ENCODE data around the gene GAS7.

GAS7 gene

GRCh38 chr17:9875441-9875840, 323.0 kb downstream of the GAS7 start:
- TF ChIP-seq GLIS3 (CRISPR knock-in tag; IDR thresholded peaks at IDR 0.05) (no peak), TOX (CRISPR knock-in tag; IDR thresholded peaks at IDR 0.05; ENCODE audit: borderline replicate concordance) (no peak), ZNF8 (CRISPR knock-in tag; IDR thresholded peaks at IDR 0.05) (no peak), CREB5 (CRISPR knock-in tag; IDR thresholded peaks at IDR 0.05; ENCODE audit: low read depth) (no peak), RARB (CRISPR knock-in tag; IDR thresholded peaks at IDR 0.05) (no peak)
- no peak for ATAC-seq

- no peak for TF ChIP-seq PPARA (CRISPR knock-in tag; IDR thresholded peaks at IDR 0.05; ENCODE audit: borderline replicate concordance)
- TF ChIP-seq TCF4 (CRISPR knock-in tag; IDR thresholded peaks at IDR 0.05; ENCODE audit: borderline replicate concordance): no peak
- TF ChIP-seq ZNF8 (CRISPR knock-in tag; IDR thresholded peaks at IDR 0.05): no peak
- no peak for TF ChIP-seq RARB (CRISPR knock-in tag; IDR thresholded peaks at IDR 0.05)
- TF ChIP-seq BACH2 (CRISPR knock-in tag; IDR thresholded peaks at IDR 0.05; ENCODE audit: borderline replicate concordance): no peak
- TF ChIP-seq GLIS3 (CRISPR knock-in tag; IDR thresholded peaks at IDR 0.05): no peak
- TF ChIP-seq OSR1 (CRISPR knock-in tag; IDR thresholded peaks at IDR 0.05): no peak
- TF ChIP-seq ZNF70 (CRISPR knock-in tag; IDR thresholded peaks at IDR 0.05): no peak
- no peak for TF ChIP-seq ZFP30 (CRISPR knock-in tag; IDR thresholded peaks at IDR 0.05)
- no peak for TF ChIP-seq ARNTL (CRISPR knock-in tag; IDR thresholded peaks at IDR 0.05; ENCODE audit: borderline replicate concordance, low read depth)
- TF ChIP-seq ISL1 (CRISPR knock-in tag; IDR thresholded peaks at IDR 0.05): no peak
- TF ChIP-seq POU6F1 (CRISPR knock-in tag; IDR thresholded peaks at IDR 0.05; ENCODE audit: borderline replicate concordance, low read depth): no peak
- TF ChIP-seq CSDC2 (CRISPR knock-in tag; IDR thresholded peaks at IDR 0.05): no peak
- TF ChIP-seq ESRRG (CRISPR knock-in tag; IDR thresholded peaks at IDR 0.05): no peak
- TF ChIP-seq ZC3H10 (CRISPR knock-in tag; IDR thresholded peaks at IDR 0.05): no peak
- TF ChIP-seq ZNF565 (CRISPR knock-in tag; conservative IDR thresholded peaks at IDR 0.05; ENCODE audit: low read depth): no peak
- TF ChIP-seq PATZ1 (CRISPR knock-in tag; IDR thresholded peaks at IDR 0.05; ENCODE audit: borderline replicate concordance): no peak
These were observed 323.7 kb downstream of the GAS7 start for GRCh38 chr17:9874722-9875121.

DNA sequence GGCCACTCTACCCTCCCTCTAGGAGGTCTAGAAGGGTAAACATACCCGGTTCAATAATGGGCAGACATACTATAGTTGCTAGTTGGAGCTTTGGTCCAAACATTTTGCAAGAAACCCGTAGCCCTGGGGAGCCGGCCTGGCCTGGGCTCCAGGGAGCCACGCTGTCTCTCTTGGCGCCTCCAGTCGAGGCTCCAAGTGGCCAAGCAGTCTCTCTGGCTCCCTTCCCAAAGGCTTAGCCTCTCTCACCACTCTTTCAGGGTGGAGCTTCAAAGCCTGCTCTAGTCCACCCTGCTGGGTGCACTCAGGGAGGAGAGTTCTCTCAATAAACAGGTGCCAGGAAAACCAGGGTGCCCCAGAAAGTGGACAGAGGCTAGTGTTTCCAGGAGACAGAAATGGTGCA, 325.6 kb downstream of the GAS7 start:
- ATAC-seq: no peak
- no peak for TF ChIP-seq RARB (CRISPR knock-in tag; IDR thresholded peaks at IDR 0.05)
- TF ChIP-seq TOX (CRISPR knock-in tag; IDR thresholded peaks at IDR 0.05; ENCODE audit: borderline replicate concordance): no peak
- no peak for TF ChIP-seq PPARA (CRISPR knock-in tag; IDR thresholded peaks at IDR 0.05; ENCODE audit: borderline replicate concordance)
- no peak for TF ChIP-seq SNAI2 (CRISPR knock-in tag; IDR thresholded peaks at IDR 0.05)
- TF ChIP-seq ZC3H10 (CRISPR knock-in tag; IDR thresholded peaks at IDR 0.05): no peak
- TF ChIP-seq ZNF8 (CRISPR knock-in tag; IDR thresholded peaks at IDR 0.05): no peak
- TF ChIP-seq ZNF565 (CRISPR knock-in tag; conservative IDR thresholded peaks at IDR 0.05; ENCODE audit: low read depth): no peak
- TF ChIP-seq ZFP30 (CRISPR knock-in tag; IDR thresholded peaks at IDR 0.05): no peak
- TF ChIP-seq ARNTL (CRISPR knock-in tag; IDR thresholded peaks at IDR 0.05; ENCODE audit: borderline replicate concordance, low read depth): no peak
- no peak for TF ChIP-seq ESRRG (CRISPR knock-in tag; IDR thresholded peaks at IDR 0.05)
- TF ChIP-seq CSDC2 (CRISPR knock-in tag; IDR thresholded peaks at IDR 0.05): no peak
- no peak for TF ChIP-seq TSHZ2 (CRISPR knock-in tag; IDR thresholded peaks at IDR 0.05)
- no peak for TF ChIP-seq CREB5 (CRISPR knock-in tag; IDR thresholded peaks at IDR 0.05; ENCODE audit: low read depth)
- no peak for TF ChIP-seq ZNF70 (CRISPR knock-in tag; IDR thresholded peaks at IDR 0.05)

More at GRCh38 chr17:9874722-9875121, 323.7 kb downstream of the GAS7 start:
- ATAC-seq: no peak
